ENCODE measurements around the gene RPL29.
"Not testable (repeated sequence)": the region's sequence is repeated elsewhere in the genome, so short reads cannot be mapped to it uniquely, and the experiment has no call there.

RPL29 gene

GRCh38 chr3:52001443-52001974 lies 5.8 kb upstream of the RPL29 start:
- H3K4me3 ChIP-seq (ENCODE audit: low read depth, low read length) = no peak overlapping the region
- ChIA-PET CTCF (interaction anchor here (0.6 to 18.2 kb wide), 39 partner anchors 9 to 447 kb away, joined by 3 to 779 read pairs (median 5); partner anchors contain the start of genes ABHD14B, DUSP7, PARP3 and POC1A), POLR2A (interaction anchor here (0.6 kb wide), 1 partner anchor 141 kb away, joined by 3 read pairs; no protein-coding TSS in a partner anchor)
- no peak for DNase-seq (ENCODE audit: low read depth, low spot score)
- TF ChIP-seq CTCF (IDR thresholded peaks at IDR 0.05; ENCODE audit: insufficient read depth, low read length, missing control alignments) = peak; percentile 96

GRCh38 chr3:51999846-52000245 lies 4.2 kb upstream of the RPL29 start:
- CTCF ChIA-PET = interaction anchor here (1.0 to 18.2 kb wide), 9 partner anchors 14 to 143 kb away, joined by 3 to 779 read pairs (median 10); partner anchors contain the start of genes ABHD14B and DUSP7
- H3K4me3 ChIP-seq (ENCODE audit: low read depth, low read length) = no peak overlapping the region
- POLR2A ChIA-PET = no interaction called here
- DNase-seq (ENCODE audit: low read depth, low spot score) = no peak
- TF ChIP-seq CTCF (IDR thresholded peaks at IDR 0.05; ENCODE audit: insufficient read depth, low read length, missing control alignments) = no peak

DNA sequence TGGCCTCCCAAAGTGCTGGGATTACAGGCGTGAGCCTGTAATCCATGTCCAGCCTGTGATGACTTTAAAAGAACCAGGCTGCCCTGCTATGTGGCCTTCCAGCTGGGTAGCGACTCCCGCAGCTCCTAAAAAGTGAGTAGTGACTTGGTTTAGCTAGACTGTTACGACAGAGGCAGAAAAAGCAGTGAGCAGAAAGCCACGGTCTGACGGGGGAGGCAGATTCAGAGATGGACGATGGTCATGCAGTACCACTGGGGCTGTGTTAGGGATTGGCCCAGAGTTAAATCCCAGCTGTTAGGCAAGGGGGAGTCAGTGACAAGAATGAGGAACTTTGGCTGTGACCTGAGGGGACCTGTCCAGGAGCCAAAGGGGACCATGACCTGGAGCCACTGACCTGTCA lies 3.1 kb upstream of the RPL29 start:
- ChIA-PET CTCF (interaction anchor here (0.8 to 2.3 kb wide), 14 partner anchors 30 to 341 kb away, joined by 3 to 13 read pairs (median 4); no protein-coding TSS in a partner anchor), POLR2A (no interaction called here)
- DNase-seq (ENCODE audit: low read depth, low spot score) = no peak
- TF ChIP-seq CTCF (IDR thresholded peaks at IDR 0.05; ENCODE audit: insufficient read depth, low read length, missing control alignments) = no peak
- no peak overlapping the region for H3K4me3 ChIP-seq (ENCODE audit: low read depth, low read length)

DNA sequence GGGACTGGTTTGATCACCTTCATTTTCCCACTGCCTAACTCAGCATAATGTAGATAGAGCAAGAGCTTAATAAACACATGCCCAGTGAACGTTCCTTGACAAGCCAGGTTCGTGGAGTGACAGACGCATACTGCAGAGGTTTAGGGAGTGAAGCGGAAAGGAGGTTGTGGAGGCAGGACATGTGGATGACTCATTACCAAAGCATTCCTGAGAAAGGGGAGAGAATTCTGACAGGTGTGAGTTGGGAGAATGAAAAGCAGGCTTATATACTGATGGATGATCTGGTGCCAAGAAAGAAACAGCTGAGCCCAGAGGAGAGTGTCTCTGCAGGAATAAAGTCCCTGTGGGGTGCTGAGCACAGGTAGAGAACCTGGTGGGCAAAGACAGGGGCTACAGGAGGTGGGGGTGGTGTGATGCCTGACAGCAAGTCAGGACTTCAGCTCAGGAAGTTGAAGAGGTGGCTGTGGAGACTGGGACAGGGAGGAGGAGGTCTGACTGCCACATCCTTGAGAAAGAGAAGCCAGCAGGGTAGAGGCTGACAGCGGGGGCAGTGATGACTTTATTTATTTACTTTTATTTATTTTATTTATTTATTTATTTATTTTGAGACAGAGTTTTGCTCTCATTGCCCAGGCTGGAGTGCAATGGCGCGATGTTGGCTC lies 2.4 kb upstream of the RPL29 start:
- TF ChIP-seq CTCF (IDR thresholded peaks at IDR 0.05; ENCODE audit: insufficient read depth, low read length, missing control alignments) = no peak
- ChIA-PET POLR2A (interaction anchor here (0.6 to 0.7 kb wide), 2 partner anchors 142 to 147 kb away, joined by 3 to 4 read pairs; no protein-coding TSS in a partner anchor), CTCF (interaction anchor here (0.8 to 2.3 kb wide), 16 partner anchors 24 to 342 kb away, joined by 3 to 13 read pairs (median 4); partner anchors contain the start of gene ABHD14B)
- DNase-seq (ENCODE audit: low read depth, low spot score) = no peak
- no peak overlapping the region for H3K4me3 ChIP-seq (ENCODE audit: low read depth, low read length)

- ChIA-PET POLR2A (interaction anchor here (0.7 kb wide), 1 partner anchor 148 kb away, joined by 4 read pairs; no protein-coding TSS in a partner anchor), CTCF (interaction anchor here (1.1 to 2.3 kb wide), 8 partner anchors 23 to 148 kb away, joined by 3 to 13 read pairs (median 4); partner anchors contain the start of gene ABHD14B)
- H3K4me3 ChIP-seq (ENCODE audit: low read depth, low read length) = no peak overlapping the region
- TF ChIP-seq CTCF (IDR thresholded peaks at IDR 0.05; ENCODE audit: insufficient read depth, low read length, missing control alignments) = no peak
- DNase-seq (ENCODE audit: low read depth, low spot score) = no peak
These were observed 1.5 kb upstream of the RPL29 start for GRCh38 chr3:51997172-51997571.

DNA sequence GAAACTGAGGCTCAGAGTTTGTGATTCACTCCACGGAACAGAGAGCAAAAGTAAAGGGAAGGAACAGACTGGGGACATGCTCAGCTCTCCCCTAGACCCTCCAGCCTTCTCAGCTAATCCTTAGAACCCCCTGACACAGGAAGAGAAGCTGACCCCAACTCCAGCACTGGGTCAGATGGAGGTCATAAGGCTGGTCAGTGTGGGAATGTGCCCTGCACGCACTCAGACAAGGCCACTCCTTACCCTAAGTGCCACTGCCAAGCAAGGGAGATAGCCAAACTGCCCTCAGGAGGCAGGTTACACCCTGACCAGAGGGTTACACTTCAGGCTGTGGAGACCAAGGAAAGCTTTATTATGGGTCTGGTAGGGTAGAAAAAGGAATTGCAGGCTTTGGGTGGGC lies 1.2 kb downstream of the RPL29 start:
- ChIA-PET CTCF (interaction anchor here (1.1 to 4.8 kb wide), 8 partner anchors 10 to 150 kb away, joined by 3 to 33 read pairs (median 10); partner anchors contain the start of genes ABHD14A, ABHD14B, ACY1 and RRP9), POLR2A (interaction anchor here (1.9 to 2.7 kb wide), 2 partner anchors 11 to 53 kb away, joined by 8 to 35 read pairs; partner anchors contain the start of genes ACY1, PARP3 and RRP9)
- peak overlapping the region; percentile 92 for H3K4me3 ChIP-seq (ENCODE audit: low read depth, low read length)
- no peak for TF ChIP-seq CTCF (IDR thresholded peaks at IDR 0.05; ENCODE audit: insufficient read depth, low read length, missing control alignments)
- no peak for DNase-seq (ENCODE audit: low read depth, low spot score)

DNA sequence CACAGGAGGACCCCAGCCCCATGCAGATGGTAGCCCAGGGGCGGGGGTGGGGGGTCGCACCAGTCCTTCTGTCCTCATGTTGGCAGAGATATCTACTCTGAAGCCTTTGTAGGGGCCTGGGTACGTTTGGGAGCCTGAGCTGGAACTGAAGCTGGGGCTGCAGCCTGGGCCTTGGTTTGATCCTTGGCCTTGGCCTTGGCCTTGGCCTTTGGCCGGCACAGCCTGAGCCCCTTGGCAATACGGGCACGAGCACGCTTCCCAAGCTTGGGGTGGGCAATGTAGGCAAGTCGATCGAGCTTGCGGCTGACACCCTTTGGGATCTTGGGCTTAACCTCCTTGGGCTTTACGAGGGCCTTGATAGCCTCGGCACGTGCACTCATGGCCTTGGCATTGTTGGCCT lies 2.0 kb downstream of the RPL29 start:
- ChIA-PET POLR2A (interaction anchor here (2.7 kb wide), 1 partner anchor 10 kb away, joined by 35 read pairs; the partner anchor contains the start of gene ACY1), CTCF (interaction anchor here (0.8 to 4.8 kb wide), 5 partner anchors 8 to 151 kb away, joined by 3 to 33 read pairs (median 4); partner anchors contain the start of genes ABHD14A, ABHD14B and ACY1)
- H3K4me3 ChIP-seq (ENCODE audit: low read depth, low read length); DNase-seq (ENCODE audit: low read depth, low spot score): not testable (repeated sequence)
